SH-SY5Y (cell line): Measurements from ENCODE around the gene ENDOU.

Experiments
- GATA2 ChIP-seq: IDR thresholded peaks from 2 replicates; pipeline ENCODE4 v1.6.1; 2011; ENCODE audit warnings: mild to moderate bottlenecking, low read depth, low read length
- GATA3 ChIP-seq: IDR thresholded peaks from 2 replicates; pipeline ENCODE4 v1.6.1; 2011; ENCODE audit warnings: low read depth, mild to moderate bottlenecking, low read length, moderate library complexity

DNA sequence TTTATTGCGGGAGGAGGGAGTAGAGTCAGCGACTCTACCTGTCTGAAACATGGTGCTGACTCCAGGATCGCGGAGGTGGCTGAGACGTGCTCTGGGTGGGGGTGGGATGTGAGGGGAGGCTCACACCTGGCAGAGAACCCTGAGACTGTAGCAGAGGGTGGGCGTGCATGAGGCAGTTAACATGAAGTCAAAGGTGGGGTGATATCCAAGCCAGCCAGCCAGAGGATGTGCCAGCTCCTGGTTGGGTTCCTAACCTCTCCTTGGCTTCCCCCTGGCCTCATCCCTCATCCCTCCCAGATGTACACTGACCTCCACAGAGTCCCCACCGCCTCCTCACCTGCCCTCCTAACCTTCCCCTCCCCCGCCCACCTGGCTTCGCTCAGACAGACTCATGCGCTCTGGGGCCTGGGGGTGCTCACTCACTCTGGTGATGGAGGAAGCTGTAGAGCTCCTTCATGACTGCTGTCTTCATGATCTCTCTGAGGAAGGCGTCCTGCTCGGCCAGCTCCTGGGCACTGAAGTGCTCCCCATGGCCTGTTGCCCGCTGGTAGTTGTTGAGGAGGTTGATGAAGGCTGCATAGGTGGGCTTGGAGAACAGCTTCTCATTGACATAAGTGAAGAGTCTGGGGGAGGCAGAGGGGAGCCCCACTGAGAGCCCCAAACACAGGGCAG, 9.3 kb downstream of the ENDOU start:
- no peak for TF ChIP-seq GATA3
- no peak for TF ChIP-seq GATA2
